Stimulated activated CD8-positive, alpha-beta memory T cell treated with anti-CD3 and anti-CD28 coated beads, Interleukin-15, amount 100 ng/mL, for 48 hours (primary cell): ENCODE measurements around the gene FAM3C.
A peak's percentile ranks its signal among the peaks of the same experiment; 100 is the strongest.
"Not testable (repeated sequence)": the region's sequence is repeated elsewhere in the genome, so short reads cannot be mapped to it uniquely, and the experiment has no call there.

ENCODE experiments used
- DNase-seq, 2 donors: peaks; one replicate each; pipeline ENCODE4 v3.0.0-alpha.2; 2020; ENCODE audit warnings: low read depth in 2 of 2

Gene FAM3C, protein sequence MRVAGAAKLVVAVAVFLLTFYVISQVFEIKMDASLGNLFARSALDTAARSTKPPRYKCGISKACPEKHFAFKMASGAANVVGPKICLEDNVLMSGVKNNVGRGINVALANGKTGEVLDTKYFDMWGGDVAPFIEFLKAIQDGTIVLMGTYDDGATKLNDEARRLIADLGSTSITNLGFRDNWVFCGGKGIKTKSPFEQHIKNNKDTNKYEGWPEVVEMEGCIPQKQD

DNA sequence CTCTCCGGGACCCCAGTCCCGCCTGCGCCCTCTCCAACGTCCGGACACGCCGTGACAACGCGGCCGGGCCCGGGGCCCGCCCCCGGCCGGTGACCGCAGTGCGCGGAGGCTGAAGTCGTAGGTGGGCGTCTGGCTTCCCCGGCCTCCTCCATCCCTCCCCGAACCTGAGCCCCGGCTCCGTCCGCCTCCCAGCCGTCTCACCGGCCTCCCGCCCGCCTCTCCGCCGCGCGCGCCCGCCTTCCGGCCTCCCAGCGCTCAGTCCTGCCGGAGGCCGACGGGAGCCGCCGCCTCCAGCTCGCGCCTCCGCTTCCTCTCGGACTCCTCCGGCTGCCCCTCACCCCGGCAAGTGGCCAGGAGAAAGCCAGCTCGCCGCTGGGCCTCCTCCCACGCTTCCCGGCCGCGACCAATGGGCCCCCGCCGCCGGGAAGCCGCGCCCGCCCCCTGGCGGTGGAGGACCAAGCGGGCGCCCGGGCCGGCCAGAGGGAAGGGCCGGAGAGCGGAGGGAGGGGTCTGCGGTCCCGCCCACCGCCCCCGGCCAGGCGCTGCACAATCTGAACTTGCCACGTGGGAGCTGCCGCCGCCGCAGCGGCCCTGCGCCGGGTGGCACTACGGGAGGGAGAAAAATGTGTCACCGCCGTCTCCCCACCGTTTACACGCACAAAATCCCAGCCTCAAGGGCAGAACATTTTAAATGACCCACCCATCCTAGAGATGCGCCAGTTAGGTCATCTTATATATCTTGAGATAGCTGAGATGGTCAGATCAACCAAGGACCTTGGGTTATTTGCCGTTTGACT is at the start of gene FAM3C:
Gene FAM3C (minus strand): TSS at position 348 of the 797 bp plus-strand sequence. CDS start 13,339 bp downstream, outside the sequence.
- peak; percentile 84 to 88 for DNase-seq

DNA sequence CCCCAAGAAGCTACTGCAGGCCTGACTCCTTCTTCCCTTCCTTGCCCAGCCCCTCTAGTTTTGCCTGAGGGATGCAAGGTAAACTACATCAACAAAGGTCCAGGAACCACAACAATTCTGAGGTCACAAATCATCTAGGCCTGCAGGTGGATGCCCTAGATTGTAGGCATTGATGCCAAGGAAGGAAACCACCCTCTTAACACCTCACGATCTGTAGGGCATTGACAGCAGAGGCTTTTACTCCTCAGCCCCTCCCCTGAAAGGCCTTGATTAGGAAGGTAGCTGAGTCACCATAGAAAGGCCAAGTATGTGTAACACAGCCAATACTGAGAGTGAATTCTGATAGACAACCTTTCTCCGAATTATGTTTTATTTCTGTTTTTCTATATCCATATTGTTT is 46.7 kb upstream of the FAM3C start:
- no peak for DNase-seq

DNA sequence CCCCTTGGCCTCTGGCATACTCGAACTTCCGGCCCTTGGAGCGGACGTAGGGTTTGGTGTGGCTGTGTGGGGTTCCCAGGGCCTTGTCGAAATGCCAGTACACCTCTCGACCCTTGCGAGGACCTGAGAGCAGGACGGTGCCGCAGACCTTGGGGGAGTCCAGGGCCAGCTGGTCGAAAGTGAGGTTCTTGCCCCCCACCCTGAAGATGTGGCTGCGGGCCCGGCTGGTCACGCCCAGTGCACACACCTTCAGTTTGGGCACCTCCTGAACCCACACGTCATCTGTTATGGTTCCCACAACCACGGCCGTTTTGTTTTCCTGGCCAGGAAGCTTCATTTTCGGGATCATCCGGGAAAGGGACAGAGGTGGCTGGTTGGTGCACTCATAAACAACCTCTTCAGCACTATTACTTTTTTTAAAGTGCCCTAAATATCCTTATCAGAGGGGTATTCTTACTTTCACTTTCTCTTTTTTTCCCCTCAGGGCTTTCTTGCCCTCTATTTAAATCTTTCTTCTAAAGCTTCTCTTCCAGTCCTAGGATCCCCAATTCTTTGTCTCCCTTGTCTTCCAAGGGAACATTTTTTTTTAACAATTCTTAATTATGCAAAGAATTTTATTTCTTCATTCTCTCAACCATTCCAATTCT is 44.9 kb upstream of the FAM3C start:
- DNase-seq: no peak

DNA sequence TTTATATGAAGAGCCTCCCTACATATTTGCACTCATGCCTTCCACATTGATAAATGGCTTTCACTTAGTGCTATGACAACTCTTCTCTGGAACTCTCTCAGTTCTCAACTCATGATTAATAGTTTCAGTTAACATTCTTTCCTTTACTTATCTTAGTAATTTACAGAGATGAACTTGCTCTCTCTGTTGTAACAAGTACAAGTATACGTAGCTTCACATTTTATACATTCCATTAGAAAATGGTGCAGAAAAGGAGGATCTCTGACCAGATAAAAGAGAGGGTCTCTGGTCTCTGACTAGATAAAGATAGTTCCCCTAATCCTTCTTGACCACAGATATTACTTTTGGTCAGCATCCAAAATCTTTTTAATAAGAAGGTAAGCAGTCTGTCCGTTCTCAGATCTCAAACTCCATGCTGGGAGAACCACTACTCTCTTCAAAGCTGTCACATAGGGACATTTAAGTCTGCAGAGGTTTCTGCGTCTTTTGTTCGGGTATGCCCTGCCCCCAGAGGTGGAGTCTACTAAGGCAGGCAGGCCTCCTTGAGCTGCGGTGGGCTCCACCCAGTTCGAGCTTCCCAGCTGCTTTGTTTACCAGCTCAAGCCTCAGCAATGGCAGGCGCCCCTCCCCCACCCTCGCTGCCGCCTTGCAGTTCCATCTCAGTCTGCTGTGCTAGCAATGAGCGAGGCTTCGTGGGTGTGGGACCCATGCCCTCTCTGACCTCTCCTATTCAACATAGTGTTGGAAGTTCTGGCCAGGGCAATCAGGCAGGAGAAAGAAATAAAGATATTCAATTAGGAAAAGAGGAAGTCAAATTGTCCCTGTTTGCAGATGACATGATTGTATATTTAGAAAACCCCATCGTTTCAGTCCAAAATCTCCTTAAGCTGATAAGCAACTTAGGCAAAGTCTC is 42.2 kb upstream of the FAM3C start:
- DNase-seq: peak; percentile 47 to 63

DNA sequence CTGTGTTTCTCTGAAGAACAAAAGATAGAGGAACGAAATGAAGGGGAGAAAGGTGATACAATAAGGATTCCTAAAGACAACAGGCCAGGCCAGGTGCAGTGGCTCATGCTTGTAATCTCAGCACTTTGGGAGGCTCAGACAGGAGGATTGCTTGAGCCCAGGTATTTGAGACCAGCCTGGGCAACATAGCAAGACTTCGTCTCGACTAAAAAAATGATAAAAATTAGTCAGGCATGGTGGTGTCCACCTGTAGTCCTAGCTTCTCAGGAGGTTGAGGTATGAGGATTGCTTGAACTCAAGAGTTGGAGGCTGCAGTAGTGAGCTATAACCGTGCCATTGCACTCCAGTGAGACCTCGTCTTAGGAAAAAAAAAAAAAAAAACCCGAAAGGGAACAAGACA is 41.4 kb upstream of the FAM3C start:
- no peak for DNase-seq

DNA sequence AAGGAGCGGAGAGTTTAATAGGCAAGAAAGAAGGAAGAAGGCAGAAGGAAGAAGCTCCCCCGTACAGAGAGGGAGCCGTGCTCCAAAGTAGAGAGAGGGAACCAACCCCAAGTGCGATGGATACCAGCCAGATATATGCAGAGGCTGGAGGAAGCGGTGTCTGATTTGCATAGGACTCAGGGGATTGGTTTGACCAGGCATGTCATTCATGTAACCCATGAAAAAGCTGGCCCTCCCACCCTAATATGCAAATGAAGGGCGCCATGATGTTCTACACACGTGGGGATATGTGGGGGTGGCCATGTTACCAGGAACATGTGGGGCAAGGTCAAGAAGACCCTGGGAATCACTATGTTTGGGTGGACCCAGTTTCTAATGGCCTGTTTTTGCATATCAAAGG is 40.6 kb upstream of the FAM3C start:
- DNase-seq: no peak

DNA sequence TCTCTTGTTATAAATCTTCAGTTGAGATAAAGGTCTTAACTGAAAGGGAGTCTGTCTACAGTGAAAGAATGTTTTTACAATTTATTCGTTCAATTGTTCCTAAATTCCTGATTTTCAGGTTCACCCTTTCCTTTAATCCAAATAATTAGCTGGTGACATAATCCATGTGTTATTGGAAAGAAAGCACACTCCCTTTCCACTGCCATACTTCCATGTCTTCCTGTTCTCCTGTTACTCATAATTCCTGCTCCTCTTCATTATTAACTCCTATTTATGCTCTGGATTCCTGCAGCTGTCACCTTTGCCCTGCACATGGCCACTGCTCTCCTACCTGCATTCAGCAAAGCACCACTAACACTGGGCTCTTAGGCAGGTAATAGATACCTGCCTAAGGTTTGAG is 40.0 kb upstream of the FAM3C start:
- DNase-seq: no peak

DNA sequence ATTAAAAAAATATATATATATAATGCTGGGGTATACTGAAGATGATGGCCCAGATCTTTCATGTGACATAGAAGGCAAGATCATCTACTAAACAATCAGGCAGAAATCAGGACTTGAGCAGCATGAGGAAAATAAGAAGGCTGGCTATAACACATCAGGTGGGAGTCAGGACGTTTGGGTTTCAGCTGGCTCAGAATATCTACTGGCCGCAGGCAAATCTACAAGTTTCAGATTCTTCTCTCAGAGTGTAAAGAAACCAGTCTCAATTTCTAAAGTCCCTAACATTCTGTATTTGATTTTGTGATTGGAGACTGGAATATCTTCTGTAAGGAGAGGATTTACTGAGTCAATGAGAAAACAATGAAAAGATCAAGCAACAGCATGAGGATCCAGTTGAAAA is 37.7 kb upstream of the FAM3C start:
- DNase-seq: no peak

DNA sequence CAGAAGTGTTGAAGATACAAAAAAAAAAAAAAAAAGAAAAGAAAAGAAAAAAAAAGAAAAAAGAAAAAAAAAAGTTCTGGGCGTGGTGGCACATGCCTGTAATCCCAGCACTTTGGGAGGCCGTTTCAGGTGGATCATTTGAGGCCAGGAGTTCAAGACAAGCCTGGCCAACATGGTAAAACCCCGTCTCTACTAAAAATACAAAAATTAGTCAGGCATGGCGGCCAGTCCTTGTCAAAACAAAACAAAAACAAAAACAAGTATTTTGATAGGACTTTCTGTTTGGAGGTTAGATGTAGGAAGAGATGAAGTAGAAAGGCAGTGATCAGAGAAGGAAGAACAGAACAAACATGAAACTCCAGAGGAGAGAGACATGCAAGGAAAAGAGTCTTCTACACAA is 36.4 kb upstream of the FAM3C start:
- DNase-seq: not testable (repeated sequence)

DNA sequence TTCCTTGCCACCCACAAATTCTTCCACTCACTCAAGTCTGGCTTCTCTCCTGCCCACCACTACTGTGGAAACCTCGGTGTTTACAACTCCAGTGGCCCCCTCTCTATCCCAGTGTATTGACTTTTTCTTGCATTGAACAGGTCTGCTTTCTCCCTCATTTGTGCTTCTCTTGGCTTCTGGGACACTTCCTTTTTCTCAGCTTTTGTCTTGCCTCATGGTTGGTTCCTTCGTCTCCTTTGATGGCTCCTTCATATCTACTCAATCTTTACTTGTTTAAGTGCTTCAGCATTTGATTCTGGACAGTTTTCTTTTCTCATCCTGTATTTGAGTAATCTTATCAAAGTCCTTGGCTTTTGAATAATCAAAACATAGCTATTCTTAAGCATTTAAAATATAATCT is 35.9 kb upstream of the FAM3C start:
- no peak for DNase-seq

DNA sequence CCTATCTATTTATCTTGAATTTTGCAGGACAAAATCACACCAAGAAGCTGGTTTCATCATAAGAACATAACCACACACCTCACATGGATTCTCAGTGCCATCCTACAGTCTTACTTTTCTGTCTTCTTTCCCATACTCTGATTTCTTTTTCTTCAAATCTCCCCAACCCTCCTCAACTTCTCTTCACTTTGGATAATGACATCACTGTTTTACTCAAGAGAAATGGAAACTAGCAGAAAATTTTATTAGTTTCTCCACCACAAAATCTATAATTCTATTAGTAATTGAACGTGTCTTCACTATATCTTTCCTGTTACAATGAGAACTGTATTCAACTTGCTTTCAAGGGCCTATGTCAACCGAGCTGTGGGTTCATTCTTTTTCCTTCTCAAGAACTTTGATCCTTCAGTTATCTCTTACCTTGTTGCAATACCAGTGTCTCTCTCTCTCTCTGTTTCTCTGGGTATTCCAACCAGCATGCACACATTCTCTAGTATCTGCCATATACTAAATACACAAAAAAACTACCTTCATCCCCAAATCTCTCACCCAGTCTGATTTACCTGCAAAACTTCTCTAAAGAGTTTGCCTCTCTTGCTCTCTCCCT is 35.4 kb upstream of the FAM3C start:
- no peak for DNase-seq

DNA sequence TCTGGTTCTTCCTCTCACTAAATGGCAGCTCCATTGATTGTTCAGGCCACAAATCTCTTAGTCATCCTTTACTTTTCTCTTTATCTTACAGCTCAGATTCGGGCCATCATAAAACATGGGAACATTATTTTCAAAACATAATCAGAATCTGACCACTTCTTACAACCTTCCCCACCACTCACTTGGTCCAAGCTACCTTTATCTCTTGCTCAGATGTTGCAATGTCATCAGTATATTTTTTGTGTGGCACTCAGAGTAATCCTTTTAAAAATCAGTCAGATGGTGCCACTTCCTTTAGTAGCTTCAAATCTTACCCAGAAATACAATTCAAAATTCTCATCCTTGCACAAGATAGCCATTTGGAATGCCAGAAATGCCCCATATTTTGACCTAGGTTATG is 34.5 kb upstream of the FAM3C start:
- DNase-seq: no peak

DNA sequence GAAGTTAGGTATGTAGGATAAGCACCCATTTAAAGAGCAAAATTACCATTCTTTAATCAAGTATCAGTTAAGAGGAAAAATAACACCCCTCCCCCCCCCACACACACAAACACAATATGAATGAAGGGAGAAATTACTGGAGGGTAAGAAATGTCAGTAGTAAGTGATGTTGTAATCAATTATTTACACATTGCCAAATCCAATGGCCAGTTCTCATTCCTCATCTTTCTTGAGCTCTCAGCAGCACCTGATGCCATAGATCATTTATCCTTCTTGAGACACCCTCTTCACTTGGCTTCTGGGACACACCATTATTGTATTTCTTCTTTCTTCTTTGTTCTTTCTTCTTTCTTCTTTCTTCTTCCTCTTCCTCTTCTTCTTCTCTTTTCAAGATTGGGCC is 33.7 kb upstream of the FAM3C start:
- DNase-seq: no peak

DNA sequence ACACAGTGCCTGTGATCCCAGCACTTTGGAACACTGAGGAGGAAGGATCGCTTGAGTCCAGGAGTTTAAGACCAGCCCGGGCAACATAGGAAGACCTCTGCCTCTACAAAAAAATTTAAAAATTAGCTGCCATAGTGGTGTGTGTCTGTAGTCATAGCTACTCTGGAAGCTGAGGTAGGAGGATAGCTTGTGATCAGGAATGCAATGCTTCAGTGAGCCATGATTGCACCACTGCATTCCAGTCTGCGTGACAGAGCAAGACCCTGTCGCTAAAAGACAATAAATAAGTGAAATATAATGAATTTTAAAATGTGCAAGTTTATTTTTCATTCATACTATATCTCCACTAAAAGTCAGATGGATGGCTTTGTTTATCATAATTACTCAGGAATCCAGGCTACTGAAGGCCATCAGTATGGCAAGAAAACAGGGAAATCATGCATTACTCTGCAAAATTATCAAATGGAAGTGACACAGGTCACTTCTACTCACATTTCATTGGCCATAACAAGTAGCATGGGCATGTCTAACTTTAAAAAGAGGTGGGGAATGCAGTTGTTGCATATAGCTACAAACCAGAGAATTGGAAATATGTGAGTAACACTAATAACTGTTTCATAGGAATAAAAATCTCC is 32.9 kb upstream of the FAM3C start:
- DNase-seq: no peak

DNA sequence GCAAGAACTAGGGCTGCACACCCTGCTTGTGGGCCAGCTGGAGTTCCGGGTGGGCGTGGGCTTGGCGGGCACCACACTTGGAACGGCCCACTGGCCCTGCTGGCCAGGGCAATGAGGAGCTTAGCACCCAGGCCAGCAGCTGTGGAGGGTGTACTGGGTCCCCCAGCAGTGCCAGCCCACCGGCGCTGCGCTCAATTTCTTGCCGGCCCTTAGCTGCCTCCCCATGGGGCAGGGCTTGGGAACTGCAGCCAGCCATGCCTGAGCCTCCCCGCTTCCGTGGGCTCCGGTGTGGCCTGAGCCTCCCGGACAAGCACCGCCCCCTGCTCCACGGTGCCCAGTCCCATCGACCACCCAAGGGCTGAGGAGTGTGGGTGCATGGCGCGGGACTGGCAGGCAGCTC is 25.6 kb upstream of the FAM3C start:
- DNase-seq: not testable (repeated sequence)

DNA sequence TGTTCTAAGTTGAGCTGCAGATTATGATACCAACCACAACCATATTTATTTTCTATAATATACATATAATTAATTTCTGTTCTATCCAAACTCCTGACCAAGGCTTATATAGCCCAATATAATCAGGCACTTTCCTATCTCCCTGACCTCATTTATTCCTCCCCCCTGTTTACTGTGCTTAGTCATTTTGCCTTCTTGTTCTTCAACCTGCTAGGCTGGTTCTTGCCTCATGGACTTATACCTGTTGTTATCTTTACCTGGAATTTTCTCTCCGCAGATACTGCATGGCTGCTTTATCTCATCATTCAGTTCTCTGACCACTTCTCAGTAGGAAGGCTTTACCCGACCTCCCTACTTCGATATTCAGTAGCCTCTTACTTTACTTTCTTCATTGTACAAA is 24.9 kb upstream of the FAM3C start:
- DNase-seq: no peak

DNA sequence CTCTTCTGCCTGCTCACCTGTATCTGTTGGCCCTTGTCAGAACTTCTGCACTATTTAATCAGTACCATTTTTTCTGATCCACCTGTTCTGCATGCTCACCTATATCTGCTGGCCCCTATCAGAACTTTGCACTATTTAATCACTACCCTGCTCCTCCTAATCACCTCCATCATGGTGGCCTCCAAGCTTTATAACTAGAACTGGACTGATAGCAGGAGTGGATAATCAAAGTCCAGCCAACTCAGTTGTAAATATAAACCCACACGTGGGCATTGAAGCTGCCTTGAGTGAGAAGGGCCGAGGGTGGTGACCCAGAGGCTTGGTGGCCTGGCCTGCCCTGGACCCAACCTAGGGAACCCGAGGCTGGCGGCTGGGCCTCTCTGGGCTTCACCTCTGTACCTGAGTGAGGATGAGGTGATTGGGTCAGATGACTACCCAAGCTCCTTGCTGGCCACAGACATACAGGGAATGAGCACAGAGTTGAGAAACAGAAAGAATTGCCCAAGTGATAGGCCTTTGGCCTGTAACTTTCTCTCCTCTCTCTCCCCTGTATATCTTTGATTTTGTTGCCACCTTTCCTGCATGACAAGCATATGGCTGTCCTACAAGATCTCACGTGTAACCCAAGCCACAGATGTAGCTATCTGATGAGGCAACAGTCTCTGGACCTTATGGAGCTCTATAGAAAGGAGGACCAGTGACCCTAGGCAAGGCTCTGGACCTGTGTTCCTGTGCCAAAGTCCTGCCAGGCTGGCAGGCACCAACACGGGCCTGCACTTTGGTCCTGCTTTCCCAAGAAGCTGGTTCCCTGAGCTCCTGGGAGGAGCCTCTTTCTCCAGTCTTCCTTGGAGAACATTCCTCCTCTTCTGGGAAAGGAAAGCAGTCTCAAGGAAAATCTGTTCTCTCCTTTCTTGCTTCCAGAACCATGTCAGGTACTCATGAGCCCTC is 23.4 kb upstream of the FAM3C start:
- no peak for DNase-seq

DNA sequence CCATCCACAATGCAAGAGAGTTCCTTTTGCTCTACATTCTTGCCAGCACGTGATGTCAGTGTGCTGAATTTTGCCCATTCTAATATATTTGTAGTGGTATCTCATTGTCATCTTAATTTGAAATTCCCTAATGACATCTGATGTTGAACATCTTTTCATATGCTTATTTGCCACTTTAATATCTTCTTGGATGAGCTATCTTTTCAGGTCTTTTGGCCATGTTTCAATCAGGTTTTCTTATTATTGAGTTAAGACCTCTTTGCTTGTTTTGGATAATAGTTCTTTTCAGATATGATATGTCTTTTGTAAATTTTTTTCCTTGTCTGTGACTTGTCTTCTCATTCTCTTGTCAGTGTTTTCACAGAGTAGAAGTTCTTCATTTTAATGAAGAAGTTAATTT is 20.4 kb upstream of the FAM3C start:
- DNase-seq: no peak

DNA sequence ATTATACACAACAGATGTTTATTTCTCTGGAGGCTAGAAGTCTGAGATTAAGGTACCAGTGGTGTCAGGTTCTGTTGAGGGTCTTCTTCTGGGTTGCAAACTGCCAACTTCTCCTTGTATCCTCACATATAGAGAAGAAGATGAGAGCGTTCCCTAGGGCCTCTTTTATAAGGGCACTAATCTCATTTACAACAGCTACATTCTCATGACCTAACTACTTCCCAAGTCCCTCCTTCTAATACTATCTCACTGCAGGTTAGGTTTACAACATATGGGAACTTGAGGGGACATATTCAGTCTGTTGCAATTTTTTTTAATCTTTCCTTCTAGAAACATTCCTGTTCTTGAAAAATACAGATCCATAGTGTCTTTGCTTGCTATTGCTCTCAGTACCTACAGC is 18.3 kb upstream of the FAM3C start:
- DNase-seq: no peak

DNA sequence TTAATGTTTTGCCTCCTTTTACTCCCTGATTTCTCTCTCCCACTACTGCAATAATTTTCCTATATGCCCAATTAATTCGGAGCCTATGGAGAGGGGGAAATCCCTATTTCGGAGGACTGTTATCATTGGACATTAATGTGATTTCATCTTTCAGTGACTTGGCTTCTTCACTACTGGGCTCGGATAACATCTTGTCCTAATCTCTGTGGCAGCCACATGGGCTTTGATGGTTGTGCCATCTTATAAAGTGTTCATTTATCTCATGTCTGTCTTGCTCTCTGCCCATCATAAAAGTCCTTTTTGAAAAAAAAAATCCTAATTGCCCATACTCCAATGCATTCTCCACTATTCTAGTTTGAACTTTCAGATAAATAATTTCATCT is 15.5 kb upstream of the FAM3C start:
- no peak for DNase-seq
